Stimulated activated CD8-positive, alpha-beta memory T cell treated with anti-CD3 and anti-CD28 coated beads, Interleukin-2, amount 100 ng/mL, for 1 hour (primary cell): Measurements from ENCODE around the gene LTBP1.

Experiments
- DNase-seq, 2 donors: peaks; one replicate each; pipeline ENCODE4 v3.0.0-alpha.2; 2020; ENCODE audit warnings: low read depth in 2 of 2

LTBP1 gene

DNA sequence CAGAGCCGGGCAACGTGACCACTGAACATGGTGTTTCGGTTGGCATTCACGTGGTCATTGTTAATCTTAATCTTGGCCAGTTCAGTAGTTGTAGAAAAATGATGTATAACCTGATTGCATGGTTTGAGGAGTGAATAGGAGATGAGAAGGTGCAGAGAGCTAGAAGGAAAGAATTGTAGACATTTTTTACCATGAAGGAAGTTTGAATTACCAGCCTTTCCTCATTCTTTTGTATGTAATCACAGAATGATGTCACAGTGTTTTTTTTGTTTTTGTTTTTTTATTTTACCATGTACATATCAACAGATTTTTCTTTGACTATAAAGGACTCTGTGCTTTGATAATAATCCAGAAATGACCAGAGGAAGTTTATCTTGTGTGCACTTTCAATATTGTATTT, 126.3 kb downstream of the LTBP1 start:
- DNase-seq: no peak

DNA sequence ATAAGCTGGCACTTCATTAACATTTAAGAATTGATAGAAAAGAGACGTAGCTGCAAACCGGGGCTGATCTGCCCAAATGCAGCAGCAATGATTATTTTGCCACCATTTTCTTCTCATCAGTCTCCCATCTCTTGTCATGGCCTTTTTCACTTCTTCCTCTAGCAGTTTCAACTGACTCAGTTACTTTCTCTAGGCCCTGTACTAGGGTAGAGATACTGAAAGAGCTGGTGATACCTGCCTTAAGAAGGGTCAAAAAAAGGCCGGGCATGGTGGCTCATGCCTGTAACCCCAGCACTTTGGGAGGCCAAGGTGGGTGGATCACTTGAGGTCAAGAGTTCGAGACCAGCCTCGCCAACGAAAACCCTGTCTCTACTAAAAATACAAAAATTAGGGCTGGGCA, 127.4 kb downstream of the LTBP1 start:
- no peak for DNase-seq

DNA sequence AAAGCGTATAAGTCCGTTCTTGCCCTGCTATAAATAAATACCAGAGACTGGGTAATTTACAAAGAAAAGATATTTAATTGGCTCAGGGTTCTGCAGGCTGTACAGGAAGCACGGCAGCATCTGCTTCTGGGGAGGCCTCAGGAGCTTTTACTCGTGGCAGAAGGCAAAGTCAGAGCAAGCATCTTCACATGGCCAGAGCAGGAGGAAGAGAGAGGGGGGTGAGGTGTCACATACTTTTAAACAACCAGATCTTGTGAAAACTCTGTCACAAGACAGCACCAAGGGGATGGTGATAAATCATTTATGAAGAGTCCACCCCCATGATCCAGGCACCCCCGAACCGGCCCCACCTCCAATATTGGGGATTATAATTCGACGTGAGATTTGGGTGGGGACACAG, 130.6 kb downstream of the LTBP1 start:
- DNase-seq: no peak

GRCh38 chr2:33077844-33078243, 131.1 kb downstream of the LTBP1 start:
- DNase-seq: no peak

DNA sequence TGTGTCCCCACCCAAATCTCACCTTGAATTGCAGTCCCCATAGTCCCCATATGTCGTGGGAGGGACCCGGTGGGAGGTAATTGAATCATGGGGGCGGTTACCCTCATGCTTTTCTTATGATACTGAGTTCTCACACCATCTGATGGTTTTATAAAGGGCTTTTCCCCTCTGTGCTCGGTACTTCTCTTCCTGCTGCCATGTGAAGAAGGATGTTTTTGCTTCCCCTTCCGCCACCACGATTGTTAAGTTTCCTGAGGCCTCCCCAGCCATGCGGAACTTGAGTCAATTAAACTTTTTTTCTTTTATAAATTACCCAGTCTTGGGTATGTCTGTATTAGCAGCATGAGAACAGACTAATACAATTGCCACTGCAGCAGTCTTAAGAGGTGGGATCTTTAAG, 134.9 kb downstream of the LTBP1 start:
- no peak for DNase-seq

DNA sequence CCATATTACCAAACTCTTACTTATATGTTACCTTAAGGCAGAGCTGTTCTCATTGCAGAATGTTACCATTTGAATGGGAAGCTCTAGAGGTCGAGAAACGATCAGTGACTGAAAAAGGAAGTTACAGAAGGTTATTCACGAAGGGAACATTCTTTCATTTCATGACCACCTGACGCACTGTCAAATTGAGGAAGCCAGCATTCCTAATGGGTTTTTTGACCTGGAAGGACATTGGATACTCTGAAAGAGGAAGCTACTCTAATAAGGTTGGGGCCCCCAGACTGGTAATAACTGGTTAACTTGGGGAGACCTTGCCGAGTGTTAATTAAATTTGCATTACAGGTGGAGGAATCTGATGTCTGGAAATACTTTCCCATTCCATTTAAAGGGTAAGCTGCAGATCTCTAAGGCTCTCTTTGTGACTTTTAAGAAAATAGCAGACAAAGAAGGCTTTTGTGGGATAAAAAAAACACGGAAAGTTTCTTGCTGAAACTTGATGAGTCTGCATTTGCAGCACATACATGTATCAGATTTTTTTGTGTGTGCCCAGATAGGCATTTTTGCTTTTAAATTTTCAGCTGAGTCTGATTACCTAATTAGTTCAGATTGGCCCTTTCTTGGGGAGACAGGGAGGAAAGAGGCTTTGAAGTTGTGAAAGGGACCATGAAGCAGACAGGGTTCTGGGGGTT, 137.1 kb downstream of the LTBP1 start:
- no peak for DNase-seq

DNA sequence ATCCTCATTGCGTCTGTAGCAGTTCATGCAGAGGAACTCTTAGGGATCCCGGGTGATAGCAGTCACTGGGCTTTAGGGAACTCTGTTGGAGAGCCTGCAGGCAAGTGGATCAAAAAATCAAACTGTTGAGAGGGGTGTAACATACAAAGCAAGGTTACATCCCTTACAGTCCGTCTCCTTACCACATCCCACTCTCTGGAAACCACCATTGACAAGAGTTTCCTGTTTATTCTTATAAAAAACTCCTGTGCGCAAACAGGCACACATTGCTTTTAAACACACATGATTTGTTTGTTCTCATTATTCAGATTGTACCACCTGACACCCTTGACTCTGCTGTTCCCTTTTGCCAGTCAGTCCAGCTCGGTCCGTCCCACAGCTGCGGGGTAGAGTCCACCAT, 137.7 kb downstream of the LTBP1 start:
- no peak for DNase-seq

- no peak for DNase-seq
Measured at GRCh38 chr2:33085646-33086045, 138.9 kb downstream of the LTBP1 start.

DNA sequence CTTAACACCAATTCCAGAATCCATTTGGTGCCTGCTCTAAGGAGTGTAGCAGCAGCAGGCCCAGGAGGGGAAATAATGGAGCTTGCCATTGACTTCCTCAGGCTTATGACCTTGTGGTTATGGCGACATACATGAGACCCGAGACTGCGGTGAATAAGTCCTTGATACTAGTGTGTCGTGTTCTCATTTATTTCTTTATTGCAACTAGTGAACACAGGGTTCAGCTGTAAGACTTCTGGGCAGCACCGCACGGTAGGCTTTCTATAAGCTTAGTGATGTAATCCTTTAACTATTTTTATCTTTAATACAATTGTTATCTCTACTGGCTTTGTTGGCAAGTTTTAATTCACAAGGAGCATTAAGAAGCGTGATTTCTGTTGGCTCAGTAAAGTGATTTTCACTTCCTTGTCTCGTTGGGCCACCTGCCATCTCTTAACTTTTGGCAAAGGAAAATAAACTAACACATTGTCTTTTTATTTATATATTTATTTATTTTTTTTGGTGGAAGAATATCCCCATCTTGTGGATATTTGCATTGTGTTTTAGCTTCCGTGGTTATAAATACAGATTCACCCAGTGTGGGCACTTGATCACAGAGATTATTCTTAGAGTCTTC, 139.8 kb downstream of the LTBP1 start:
- no peak for DNase-seq

- no peak for DNase-seq
Measured at GRCh38 chr2:33090553-33091134, 143.9 kb downstream of the LTBP1 start.

GRCh38 chr2:33091541-33092123, 144.9 kb downstream of the LTBP1 start:
- DNase-seq: no peak

DNA sequence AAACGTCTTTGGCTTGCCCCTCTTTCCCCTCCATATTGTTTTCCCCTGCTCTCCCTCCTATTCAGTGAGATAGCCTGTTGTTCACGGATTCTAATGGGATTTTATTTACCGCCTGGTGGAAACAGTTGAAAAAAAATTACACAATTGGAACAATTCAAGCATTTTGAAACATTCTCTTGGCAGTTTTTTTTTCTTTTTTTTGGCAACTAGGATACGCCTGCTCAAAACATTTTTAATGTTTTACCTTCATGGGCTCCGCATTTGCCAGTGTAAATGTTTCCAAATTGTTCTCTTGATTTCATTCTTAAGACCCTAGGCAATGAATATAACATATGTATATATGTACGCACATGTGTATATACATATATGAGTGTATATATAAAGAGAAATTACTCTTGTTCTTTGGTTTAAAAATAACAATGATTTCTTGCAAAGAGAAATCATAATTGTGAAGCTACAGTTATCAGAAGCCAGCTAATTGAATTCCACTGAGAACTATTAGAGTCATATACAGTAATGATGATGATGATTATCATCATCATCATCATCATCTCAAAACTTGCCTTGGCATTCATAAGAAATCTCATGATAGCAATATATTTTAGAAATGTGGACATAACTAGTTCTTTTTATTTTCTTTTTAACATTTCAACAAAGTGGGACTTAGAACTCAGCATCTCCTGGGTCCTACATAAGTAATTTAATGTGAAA, 146.7 kb downstream of the LTBP1 start:
- DNase-seq: no peak

DNA sequence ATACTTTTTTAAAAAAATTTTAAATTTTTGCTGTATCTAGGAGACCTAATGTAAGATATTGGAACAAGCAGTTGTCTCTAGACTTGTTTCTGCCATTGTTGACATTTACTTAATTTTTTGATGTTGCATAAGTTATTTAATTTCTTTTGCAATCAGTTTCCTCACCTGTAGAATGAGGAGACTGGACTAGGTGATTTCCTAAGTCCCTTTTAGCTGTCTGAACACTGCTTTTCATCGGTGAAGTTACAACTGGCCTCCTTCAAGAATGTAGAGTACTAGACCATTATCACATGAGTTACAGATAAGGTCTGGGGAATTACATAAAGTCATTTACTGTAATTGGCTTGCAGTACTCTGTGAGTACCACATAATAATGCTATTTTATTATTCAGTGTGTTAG, 147.6 kb downstream of the LTBP1 start:
- no peak for DNase-seq

- no peak for DNase-seq
Measured at GRCh38 chr2:33099989-33100388, 153.2 kb downstream of the LTBP1 start.

- no peak for DNase-seq
Measured at GRCh38 chr2:33100921-33101320, 154.2 kb downstream of the LTBP1 start.

DNA sequence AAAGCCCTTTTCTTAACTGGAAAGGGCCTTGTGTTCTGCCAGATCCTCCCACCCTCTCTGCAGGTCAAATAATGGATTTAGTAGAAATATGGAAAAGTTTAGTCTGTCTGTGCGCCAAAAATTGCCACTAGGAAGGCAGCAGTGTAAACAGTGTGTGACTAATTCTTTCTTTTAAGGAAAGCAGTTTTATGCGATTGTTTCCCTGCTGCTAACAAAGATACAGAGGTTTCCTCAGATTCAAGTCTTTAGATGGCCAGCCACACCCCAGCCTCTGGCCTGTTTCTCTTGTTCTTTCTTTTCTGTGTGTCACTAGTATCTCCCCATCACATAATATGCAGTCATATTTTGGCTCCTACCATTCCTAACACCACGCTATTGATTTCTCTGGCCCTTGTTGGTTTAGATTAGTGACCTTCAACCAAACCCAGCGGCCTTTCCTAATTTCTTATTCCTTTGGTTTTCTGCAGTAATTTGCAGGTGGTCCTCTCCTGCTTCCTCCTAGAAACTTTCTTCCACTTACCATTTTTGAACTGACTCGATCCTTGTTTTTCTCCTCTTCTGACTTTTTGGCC, 157.4 kb downstream of the LTBP1 start:
- no peak for DNase-seq

DNA sequence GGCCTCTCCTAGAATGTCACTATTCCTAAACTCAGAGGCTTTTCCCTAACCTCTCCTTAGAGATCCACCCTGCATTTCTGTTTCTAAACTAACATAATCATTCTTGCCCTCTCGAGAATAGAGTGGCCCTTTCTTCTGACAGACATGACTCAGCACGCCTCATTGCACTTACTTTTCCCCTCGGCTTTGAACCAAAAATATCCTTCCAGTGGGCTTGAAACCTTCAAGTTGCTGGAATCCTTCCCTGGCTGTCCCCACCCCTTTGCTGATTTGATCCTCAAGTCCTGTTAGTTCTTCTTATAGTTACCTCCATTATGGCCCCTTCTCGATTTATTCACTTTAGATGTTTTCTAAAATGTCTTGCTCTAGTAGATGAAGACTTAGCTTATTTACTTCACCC, 158.0 kb downstream of the LTBP1 start:
- no peak for DNase-seq

DNA sequence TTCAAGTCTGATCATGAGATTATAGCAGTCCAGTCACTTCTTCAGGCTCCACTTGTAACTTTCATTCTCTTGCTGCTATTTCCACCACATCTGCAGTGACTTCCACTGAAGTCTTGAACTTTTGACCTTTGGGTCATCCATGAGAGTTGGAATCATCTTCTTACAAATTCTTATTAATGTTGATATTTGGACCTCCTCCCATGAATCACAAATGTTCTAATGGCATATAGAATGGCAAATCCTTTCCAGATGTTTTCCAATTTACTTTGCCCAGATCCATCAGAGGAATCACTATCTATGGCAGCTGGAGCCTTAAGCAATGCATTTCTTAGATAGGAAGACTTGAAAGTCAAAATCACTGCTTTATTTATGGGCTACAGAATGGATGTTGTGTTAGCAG, 159.4 kb downstream of the LTBP1 start:
- no peak for DNase-seq

GRCh38 chr2:33107690-33108482, 161.1 kb downstream of the LTBP1 start:
- no peak for DNase-seq

- no peak for DNase-seq
Measured at GRCh38 chr2:33108483-33109443, 162.0 kb downstream of the LTBP1 start.
